ENCODE measurements around the gene PPARD.
"Not testable (repeated sequence)": the region's sequence is repeated elsewhere in the genome, so short reads cannot be mapped to it uniquely, and the experiment has no call there.

Gene PPARD

DNA sequence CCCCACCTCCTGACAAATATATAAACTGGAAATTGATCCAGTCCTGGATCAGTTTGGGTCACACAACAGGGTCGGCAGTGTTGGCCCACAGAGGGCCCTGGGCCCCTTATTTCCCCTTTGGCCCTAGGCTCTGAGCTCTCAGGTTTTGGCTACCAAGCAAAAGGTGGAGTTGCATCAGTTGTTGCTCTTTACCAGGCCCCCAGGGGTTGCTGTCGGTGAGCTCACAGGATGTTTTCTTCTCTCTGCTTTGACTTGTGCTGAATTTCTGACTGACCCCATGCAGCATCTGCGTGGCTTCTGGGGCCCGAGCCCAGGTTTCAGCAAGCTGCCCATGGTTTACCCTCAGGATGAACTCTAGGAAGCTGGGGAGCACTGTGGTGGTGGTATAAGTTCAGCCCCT, 44.6 kb downstream of the PPARD start:
- no peak for DNase-seq

DNA sequence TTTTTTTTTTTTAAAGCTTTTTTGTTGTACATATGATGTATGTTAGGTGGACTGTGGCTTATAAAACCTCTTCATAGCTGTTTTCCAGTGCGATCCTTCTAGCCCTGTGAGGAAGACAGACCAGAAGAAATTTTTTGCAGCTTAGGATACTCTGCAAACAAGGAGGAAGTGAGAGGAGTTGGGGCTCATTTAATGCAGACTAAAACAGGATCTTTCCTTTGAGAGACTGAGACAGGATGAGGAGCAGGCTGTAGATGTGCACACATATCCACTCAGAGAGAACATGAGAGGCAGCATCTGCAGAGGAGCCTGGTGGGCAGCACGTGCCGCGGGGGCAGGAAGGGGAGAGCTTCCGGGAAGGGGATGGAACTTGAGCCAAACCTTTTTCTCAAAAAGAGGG, 45.7 kb downstream of the PPARD start:
- DNase-seq, result no peak

DNA sequence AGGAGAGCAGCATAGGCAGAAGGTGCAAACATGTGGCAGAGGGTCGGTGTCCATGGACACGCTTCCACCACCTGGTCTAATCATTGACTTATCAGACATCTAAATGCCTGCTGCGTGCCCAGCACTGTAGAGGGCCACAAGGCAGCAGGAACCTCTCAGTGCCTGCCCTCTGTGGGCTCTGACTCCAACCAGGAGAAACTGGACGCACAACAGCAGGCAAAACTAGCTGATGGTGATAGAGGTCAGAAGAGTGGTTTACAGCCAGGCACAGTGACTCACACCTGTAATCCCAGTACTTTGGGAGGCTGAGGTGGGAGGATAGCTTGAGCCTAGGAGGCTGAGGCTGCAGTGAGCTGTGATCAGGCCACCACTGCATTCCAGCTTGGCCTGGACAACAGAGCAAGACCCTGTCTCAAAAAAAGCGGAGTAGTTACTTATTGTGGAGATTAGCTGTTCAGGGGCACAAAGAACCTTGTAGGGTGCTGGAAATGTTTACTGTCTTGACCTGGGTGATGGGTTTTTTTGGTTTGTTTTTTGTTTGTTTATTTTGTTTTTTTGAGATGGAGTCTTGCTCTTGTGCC, 46.5 kb downstream of the PPARD start:
- DNase-seq, result no peak

DNA sequence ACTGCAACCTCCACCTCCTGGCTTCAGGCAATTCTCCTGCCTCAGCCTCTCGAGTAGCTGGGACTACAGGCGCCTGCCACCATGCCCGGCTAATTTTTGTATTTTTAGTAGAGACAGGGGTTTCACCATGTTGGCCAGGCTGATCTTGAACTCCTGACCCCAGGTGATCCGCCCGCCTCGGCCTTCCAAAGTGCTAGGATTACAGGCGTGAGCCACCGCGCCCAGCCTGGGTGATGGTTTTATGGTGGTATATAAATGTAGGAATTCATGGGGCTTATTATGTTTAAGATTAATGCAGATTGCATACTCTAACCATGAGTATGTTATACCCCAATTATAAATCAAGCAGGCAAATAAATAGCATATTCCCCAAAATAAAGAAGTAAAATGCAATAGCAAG, 47.0 kb downstream of the PPARD start:
- not testable (repeated sequence) for DNase-seq

DNA sequence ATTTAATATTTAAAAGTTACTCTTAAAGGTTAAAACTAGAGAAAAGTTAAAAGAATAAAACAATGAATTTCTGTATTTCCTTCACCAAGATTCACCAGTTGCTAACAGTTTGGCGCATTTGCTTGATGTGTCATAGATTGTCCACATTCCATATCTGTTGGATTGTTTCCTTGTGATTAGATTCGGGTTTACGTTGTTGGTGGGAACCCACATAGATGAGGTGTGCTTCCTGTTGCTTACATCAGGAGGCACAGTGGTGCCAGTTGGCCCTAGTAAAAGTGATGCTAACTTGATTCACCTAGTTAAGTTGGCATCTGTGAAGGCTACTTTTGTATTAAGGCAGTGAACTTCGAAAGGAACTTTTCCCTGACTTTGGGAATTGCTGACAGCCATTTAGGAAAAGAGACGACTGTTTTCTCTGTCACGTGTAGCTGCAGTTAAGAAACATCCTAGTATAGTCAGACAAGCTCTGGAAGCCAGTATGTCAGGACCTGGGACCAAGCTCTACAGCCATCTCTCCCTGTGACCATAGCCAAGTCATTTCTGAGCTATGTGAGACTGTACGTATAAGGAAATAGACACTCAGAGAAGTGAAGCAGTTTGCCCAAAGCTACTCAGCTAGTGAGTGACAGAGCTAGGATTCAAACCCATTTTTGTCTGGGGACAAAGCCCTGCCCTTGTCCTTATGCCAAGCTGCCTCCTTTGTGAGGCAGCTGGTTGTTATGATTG, 49.0 kb downstream of the PPARD start:
- DNase-seq, result no peak

DNA sequence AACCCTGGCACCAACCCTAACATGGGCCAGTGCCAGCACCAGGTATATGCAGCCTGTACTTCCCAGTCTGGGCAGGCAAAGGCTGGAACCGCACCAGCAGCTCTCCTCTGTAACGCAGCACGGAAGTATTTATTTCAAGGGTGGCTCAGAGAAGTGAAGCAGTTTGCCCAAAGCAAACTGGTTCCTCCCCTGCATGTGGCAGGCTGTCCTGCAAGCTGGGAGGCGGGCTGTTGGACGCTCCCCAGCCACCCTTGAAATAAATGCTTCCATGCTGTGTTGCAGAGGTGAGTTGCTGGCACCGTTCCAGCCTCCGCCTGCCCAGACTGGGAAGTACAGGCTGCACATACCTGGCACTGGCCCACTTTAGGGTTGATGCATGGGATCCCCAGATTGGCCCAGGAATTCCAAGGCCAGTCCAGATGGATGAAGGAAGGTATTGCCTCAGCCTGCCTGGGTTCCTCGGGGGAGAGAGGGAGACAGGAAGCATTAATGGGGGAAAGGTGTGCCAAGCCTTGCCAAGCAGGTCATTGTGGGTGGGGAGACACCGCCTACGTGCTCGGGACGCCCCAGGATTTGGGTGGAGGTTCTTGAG, 49.8 kb downstream of the PPARD start:
- DNase-seq, result no peak

DNA sequence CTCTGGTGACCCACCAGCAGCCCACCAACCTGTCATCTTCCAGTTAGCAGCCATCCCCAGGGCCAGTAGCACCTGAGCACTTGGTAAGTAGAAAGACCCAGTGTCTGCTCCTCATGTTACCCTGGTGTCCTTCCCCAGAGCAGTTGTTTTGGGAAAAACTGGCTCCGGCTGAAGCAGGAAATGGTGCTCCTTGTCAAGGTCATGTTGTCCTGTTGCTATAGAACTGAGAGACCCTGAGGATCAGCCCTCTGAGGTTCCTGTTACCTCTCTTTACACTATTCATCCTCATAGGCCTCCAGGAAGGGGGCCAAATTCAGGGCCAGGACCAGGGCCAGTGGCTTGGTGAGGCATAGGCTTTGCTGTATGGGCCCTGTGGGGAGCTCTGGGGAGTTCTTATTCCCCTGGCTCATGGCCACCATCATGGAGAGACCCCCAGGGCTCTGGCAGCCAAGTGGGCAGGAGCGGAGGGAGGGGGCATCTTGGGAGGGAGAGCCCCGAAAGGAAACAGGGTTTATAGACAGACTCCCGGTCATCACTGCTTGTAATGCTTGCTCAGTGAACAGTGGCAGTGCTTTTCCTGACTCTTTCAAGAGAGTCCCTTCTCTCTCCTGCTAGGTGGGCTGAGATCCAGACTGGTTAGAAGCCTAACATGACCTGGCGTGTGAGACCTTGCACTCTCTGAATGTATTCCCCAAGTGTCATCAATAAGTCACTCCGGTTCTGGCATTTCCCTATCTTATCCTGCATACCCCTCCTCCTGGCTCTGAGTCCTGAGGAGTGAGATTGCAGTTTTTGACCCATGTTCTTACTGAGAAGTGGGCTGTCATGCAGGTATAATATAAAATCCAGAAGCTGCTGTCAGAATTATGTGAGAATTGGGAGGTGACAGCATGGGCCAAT, 50.7 kb downstream of the PPARD start:
- DNase-seq, result no peak

DNA sequence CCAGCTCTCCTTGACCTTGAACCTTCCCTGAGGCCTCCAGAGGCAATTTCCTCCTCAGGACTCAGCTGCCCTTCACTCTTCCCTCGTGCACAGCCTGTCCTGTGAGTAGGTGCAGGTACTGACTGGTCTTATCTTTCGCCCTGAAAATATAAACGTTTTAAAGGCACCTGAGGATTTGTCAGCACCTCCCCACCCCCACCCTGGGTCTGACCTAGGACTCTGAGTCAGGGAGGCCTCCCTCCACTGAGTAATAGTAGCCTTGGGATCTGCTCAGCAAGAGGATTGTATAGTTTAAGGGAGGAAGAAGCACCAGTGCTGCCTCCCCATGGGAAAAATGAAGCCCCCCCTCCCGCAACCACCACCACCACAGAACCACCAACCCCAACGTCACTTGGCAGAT, 54.6 kb downstream of the PPARD start:
- DNase-seq, result no peak

DNA sequence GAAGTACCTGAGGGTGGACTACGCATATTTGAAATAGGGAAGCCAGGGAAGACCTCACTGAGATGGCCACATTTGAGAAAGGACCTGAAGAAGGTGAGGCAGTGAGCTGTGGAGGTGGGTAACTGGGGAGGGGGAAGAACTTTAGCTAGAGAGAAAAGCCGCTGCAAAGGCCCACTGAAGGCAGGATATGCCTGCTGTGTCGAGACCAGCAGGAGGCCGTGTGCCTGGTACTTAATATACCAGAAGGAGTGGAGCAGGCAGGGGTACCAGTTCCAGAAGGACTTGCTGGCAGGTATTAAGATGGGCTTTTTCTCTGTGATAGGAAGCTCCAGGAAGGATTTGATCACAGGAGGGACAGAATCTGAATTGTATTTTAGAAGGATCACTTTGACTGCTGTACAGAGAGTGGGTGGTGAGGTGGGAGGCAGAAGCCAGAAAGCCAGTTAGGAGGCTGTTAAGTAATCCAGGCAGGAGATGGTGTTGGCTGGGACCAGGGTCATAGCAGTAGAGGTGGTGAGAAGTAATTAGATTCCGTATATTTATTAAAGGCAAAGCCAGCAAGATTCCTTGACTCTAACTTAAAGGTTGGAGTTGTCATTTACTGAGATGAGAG, 55.6 kb downstream of the PPARD start:
- no peak for DNase-seq

DNA sequence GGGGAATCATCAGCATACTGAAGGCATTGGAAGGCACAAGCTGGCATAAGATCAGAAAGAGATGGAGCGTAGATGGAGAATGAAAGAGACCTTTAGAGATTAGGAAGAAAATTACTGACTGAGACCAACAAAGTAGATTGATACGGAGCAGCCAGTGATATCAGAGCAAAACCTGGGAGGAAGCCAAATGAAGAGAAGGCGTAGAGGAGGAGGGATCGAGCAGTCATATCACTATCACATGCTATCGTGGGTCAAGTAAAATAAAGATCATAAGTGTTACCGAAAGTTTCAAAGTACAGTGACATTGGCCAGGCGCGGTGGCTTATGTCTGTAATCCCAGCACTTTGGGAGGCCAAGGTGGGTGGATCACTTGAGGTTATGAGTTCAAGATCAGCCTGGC, 56.2 kb downstream of the PPARD start:
- no peak for DNase-seq

DNA sequence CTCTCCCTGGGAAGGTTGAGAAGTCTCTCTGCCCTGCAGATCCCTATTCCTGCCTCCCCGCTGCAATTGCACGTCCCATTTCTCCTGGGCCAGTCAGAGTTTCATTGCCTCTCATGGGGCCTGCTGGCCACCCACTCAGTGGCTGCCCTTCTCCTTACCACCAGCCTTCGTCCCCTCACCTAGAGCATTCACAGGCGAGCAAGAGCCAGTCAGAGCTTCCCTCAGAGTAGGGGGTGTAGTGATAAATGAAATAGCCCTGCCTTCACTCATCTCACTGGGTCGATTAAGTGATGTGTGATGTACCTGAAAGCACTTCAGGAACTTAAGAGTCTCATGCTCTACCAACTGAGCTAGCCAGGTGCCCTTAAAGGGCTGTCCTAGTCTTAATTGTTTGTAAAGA, 57.8 kb downstream of the PPARD start:
- no peak for DNase-seq

DNA sequence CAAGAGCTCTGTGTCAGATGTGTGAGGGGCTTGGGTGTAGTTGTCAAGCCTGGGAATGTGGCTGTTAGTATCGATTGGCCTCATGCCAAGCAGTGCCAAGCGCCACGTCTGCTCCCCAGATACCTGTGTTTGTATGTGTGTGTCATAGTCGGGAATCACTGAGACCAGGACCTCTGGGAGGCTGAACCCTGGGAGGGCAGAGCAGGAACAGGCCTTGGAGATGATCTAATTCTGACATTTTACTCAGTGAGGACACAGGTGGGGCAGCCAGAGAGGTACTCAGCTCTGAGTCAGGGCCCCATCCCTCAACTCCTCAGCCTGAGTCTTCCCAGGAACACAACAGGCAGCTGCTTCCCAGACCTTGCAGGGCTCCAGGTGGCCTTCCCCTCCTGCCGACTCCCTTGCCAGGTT, 58.5 kb downstream of the PPARD start:
- no peak for DNase-seq

DNA sequence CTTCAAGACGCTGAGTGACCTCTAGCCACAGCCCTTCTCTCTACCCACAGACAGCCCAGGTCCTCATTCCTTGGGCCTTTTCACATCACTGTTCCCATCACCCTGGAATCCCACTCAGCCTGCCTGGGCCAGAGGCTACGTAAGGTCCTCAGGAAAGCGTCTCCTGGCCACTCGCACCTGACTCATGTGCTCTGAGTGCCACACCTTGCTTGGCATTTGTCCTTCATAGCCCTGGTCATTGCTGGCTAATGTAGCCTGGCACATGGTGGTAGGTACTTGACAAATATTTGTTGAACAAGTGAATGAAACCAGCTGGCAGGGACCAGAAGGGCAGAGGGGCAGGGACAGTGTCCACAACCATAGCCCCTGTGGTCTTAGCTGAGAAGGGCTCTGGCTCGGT, 59.2 kb downstream of the PPARD start:
- DNase-seq, result no peak

DNA sequence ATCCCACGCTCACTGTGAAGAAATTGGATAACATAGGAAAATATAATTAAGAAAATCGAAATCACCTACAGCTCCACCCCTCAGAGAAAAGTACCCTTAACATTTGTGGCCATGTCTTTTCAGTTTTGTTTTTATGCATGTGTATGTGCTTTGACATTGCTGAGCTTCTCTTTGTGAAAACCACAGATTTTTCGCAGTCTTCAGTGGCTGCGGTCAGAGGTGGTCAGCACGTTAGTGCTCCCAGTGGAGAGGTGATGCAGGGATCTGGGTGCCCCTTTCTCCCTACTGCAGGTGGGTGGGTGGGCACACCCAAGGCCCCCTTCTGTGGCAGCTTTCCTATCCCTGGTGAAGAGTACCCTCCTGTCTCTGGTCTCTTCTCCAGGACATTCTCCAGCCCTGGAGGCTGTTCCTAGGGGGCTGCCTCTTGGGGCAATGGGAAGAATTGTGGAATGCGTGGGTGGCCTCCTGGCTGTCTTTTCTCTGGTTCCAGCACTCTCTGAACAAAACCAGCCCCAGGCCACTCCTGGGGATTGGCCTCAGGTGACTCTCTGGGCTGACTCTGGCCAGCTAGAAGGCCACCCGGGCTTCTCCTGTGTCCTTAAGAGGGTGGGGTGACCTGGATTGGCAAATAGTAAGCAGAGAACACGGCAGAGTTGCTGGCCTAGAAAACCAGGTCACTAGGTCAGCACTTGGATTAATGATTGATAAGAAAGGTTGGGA, 59.9 kb downstream of the PPARD start:
- DNase-seq, result no peak

DNA sequence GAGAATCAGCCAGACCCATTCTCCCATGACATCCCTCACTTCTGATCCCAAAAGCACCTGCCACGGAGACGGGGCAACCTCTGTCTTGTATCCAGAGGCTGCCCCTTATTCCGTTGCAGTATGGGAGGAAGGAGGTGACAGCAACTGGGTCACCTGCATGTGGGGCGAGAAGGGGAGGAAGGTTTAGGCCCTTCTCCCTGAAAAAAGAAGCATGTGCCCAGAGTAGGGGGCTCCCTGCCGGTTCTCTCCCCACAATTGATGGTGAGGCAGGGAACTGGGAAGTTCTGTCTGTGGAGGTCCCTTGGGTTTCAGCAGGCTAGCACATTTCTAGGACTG, 60.5 kb downstream of the PPARD start:
- DNase-seq, result no peak

DNA sequence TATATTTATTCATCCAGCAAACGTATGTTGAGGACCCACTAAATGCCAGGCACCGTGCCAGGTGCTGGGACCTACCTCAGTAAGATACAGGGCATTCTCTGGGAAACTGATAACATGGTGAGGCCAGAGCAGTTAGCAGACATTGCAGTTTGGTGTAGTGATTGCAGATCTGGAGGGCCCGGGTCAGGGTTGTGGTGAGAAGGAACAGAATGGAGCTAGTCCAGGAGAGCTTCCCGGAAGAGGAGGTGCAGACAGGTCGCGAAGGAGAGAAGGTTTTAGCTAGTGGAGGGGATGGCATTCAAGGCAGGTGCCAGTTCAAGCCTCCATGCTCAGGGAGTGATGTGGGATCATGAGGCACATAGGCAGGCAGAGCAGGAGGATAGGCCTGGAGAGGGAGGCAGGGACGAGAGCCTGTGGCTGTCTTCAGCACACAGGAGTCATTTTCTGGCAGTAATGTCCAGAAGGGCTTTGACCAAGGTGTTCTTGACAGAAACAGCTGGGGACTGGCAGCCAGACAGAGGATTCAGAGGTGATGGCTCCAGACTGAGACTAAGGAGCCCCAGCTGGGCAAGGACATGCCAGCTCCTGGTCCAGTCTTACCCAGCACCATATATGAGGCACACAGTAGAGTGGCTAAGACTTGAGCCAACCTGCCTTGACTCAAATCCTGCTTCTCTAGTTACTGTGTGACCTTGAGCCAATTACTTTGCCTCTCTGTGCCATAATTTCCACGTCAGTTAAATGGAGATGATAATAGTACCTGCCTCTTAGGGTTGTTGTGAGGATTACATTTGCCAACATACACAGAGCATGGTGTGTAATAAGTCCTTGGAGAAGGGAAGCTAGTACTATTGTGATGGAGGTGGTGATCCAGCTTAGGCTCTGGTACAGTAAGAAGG, 61.4 kb downstream of the PPARD start:
- DNase-seq, result no peak

DNA sequence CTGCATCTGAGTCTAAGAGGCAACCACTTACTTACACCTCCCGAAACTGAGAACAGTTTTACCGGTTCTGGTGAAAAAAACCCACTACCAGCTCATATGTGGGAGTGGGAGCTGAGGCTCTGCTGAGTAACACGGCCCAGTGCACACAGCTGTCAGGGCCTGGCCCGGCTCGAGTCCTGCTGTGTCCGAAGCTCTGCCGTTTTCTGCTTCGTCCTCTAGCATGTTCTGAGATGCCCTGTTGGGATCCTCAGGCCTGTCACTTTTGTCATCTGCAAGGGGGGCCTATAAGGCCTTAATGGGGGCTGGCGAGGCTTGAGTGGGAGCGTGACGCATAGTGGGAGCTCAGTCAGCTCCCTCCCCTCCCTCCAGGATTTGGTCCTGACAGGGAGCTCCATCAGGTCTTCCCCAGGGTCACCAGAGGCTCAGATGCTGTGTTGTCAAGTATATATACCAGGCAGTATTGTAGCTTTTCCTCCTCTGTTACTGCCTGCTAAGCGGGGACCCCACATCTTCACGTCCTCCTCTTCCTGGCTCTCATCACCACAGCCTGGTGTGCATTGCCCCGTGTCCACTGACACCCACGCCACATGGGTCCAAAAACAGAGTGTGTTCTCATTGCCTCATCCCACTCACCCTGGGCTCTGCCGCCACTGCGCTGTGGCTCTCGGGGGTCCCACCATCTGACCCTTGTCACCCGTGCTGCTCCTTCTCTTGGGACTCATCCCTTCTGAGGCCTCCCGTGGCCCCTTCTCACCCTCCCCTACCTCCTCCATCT, 64.5 kb downstream of the PPARD start:
- no peak for DNase-seq

DNA sequence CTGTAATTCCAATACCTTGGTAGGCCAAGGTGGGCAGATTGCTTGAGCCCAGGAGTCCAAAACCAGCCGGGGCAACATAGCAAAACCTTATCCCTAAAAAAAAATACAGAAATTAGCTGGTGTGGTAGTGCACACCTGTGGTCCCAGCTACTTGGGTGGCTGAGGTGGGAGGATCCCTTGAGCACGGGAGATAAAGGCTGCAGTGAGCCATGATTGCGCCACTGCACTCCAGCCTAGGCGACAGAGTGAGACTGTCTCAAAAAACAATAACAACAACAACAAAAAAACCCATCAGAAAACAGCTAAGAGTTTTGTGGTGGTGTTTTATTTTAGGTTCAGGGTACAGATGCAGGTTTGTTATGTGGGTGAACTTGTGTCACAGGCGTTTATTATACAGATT, 66.9 kb downstream of the PPARD start:
- DNase-seq, result no peak

DNA sequence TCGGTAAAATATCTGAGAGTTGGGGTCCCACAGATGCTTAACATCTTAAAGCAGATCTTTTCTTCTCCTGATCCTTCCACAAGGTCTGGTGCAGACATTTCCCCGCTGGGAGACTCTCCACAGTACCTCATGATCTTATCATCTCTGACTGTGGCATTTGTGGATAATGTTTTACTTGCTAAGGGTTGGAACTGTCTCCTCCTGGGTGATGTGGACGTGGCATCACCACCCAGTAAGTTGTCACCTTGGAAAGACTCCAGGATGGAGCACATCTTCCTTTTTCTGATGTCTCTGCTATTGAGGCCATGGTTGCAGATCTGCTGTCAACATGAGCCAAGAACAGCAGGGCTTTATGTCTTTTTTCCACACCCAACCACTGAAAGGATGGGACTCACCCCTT, 67.8 kb downstream of the PPARD start:
- no peak for DNase-seq

DNA sequence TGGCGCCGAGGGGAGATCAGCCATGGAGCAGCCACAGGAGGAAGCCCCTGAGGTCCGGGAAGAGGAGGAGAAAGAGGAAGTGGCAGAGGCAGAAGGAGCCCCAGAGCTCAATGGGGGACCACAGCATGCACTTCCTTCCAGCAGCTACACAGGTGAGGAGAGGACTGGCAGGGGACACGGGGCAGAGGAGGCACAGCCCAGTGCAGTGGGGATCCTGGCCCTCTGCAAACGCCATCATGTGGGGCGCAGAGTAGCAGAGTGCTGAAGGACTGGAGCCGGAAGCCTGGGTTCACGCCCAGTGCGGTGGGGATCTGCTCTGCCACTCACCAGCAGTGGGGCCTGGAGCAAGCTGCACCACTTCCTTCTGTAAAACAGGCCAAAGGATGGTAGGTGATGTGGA, 68.7 kb downstream of the PPARD start:
- DNase-seq, result no peak

DNA sequence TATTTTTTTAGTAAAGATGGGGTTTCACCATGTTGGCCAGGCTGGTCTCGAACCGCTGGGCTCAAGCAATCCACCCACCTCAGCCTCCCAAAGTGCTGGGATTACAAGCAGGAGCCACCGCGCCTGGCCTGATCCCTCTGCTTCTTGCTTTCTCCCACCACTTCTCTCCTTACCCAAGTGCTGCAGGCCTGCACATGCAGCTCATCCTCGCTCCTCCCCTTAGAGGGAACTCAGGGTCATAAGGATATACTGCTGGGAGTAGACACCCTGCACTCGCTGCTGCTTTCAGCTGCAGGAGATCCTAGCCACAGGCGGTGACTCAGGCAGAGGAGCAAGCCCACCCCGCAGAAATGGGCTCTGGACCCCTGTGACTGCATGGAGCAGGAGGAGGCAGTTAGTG, 69.7 kb downstream of the PPARD start:
- DNase-seq, result no peak
